SU-DHL-6 (cell line): Measurements from ENCODE around the gene SH3RF3.
A peak's percentile ranks its signal among the peaks of the same experiment; 100 is the strongest.

Source experiments
- H2AFZ ChIP-seq: fragments of 200-600 bp; sonication (generic); 2 replicates; pipeline ENCODE4 v1.6.1; 2014; ENCODE audit warnings: low read depth, mild to moderate bottlenecking, moderate library complexity, mixed read lengths, antibody characterized with exemption, low read length; ENCODE audit not compliant: severe bottlenecking
- H3F3A ChIP-seq: fragments of 200-600 bp; shearing (Covaris generic); 2 replicates; pipeline ENCODE4 v1.6.0; 2016; ENCODE audit warnings: antibody characterized with exemption, mild to moderate bottlenecking; ENCODE audit not compliant: insufficient read depth
- H3K27ac ChIP-seq: fragments of 200-600 bp; sonication (generic); 2 replicates; pipeline ENCODE4 v1.5.1; 2016; ENCODE audit warnings: low read depth, mild to moderate bottlenecking, low read length, moderate library complexity, mixed read lengths
- H3K27me3 ChIP-seq: fragments of 200-600 bp; sonication (generic), shearing (Covaris generic); 2 replicates; pipeline ENCODE4 v1.6.0; 2014; ENCODE audit warnings: mild to moderate bottlenecking, low read length
- H3K36me3 ChIP-seq: fragments of 200-600 bp; sonication (generic); 2 replicates; pipeline ENCODE4 v1.6.1; 2014; ENCODE audit warnings: mild to moderate bottlenecking, low read length, mixed read lengths
- H3K4me2 ChIP-seq: fragments of 300-600, 200-600 bp; shearing (Covaris generic), sonication (generic); 2 replicates; pipeline ENCODE4 v1.6.0; 2014; ENCODE audit warnings: low read length, low read depth, mild to moderate bottlenecking; ENCODE audit not compliant: poor library complexity, severe bottlenecking
- H3K4me3 ChIP-seq: fragments of 200-600 bp; sonication (generic); 2 replicates; pipeline ENCODE4 v1.5.1; 2014; ENCODE audit warnings: antibody characterized with exemption, low read length, mild to moderate bottlenecking, mixed read lengths; ENCODE audit not compliant: insufficient read depth, poor library complexity, severe bottlenecking
- H3K79me2 ChIP-seq: fragments of 200-600 bp; sonication (generic); 2 replicates; pipeline ENCODE4 v1.6.1; 2014; ENCODE audit warnings: mild to moderate bottlenecking, low read length, moderate library complexity; ENCODE audit not compliant: insufficient read depth
- H3K9ac ChIP-seq: fragments of 200-600 bp; sonication (generic); 2 replicates; pipeline ENCODE4 v1.7.0; 2014; ENCODE audit warnings: mild to moderate bottlenecking, low read length
- H3K9me2 ChIP-seq: fragments of 200-600 bp; sonication (generic); replicated peaks from 2 replicates; pipeline ENCODE4 v1.6.1; 2014; ENCODE audit warnings: low read length; ENCODE audit not compliant: insufficient read depth
- H3K9me3 ChIP-seq: fragments of 200-600 bp; sonication (generic); 2 replicates; pipeline ENCODE4 v1.6.1; 2014; ENCODE audit warnings: low read length, mixed read lengths; ENCODE audit not compliant: insufficient read depth
- H4K20me1 ChIP-seq: fragments of 200-600 bp; sonication (generic); 2 replicates; pipeline ENCODE4 v1.6.1; 2014; ENCODE audit warnings: low read depth, mild to moderate bottlenecking, antibody characterized with exemption, low read length, moderate library complexity, mixed read lengths
- EZH2phosphoT487 ChIP-seq: fragments of 200-600 bp; sonication (generic), shearing (Covaris generic); conservative IDR thresholded peaks from 2 replicates; pipeline ENCODE4 v1.6.1; 2018; ENCODE audit warnings: mild to moderate bottlenecking, antibody characterized with exemption, low read length, moderate library complexity, mixed read lengths
- TF ChIP-seq, protein P1 (sequence below): fragments of 200-600 bp; sonication (generic); IDR thresholded peaks from one replicate; pipeline ENCODE4 v1.5.1; 2017; ENCODE audit warnings: antibody characterized with exemption, mild to moderate bottlenecking, low read length, moderate library complexity; ENCODE audit not compliant: insufficient read depth, poor library complexity, severe bottlenecking

SH3RF3 gene

GRCh38 chr2:109510136-109511028 lies 381.4 kb downstream of the SH3RF3 start:
- TF ChIP-seq, protein P1, sequence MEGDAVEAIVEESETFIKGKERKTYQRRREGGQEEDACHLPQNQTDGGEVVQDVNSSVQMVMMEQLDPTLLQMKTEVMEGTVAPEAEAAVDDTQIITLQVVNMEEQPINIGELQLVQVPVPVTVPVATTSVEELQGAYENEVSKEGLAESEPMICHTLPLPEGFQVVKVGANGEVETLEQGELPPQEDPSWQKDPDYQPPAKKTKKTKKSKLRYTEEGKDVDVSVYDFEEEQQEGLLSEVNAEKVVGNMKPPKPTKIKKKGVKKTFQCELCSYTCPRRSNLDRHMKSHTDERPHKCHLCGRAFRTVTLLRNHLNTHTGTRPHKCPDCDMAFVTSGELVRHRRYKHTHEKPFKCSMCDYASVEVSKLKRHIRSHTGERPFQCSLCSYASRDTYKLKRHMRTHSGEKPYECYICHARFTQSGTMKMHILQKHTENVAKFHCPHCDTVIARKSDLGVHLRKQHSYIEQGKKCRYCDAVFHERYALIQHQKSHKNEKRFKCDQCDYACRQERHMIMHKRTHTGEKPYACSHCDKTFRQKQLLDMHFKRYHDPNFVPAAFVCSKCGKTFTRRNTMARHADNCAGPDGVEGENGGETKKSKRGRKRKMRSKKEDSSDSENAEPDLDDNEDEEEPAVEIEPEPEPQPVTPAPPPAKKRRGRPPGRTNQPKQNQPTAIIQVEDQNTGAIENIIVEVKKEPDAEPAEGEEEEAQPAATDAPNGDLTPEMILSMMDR = peak; percentile 67
- no peak for TF ChIP-seq EZH2phosphoT487
- Histone ChIP-seq H3K79me2 (no peaks in the 10 kb centered on the region), H3K4me3 (no peak overlapping the region), H3K27ac (no peak overlapping the region), H3K9me2 (no peaks in the 10 kb centered on the region), H3K4me2 (no peak overlapping the region), H3K27me3 (no peaks in the 10 kb centered on the region), H3K36me3 (no peaks in the 10 kb centered on the region), H3K9ac (no peak overlapping the region), H2AFZ (no peak overlapping the region), H3F3A (no peaks in the 10 kb centered on the region), H4K20me1 (no peaks in the 10 kb centered on the region), H3K9me3 (no peaks in the 10 kb centered on the region)

- Histone ChIP-seq H3K4me3 (no peak overlapping the region), H3K36me3 (no peaks in the 10 kb centered on the region), H3K4me2 (no peak overlapping the region), H3K9me3 (no peaks in the 10 kb centered on the region), H4K20me1 (no peaks in the 10 kb centered on the region), H3K27me3 (no peaks in the 10 kb centered on the region), H2AFZ (no peak overlapping the region), H3F3A (no peaks in the 10 kb centered on the region), H3K9me2 (no peaks in the 10 kb centered on the region), H3K9ac (no peak overlapping the region), H3K27ac (no peak overlapping the region), H3K79me2 (no peaks in the 10 kb centered on the region)
- TF ChIP-seq EZH2phosphoT487 = no peak
- TF ChIP-seq, protein P1 = no peak
These were observed 382.2 kb downstream of the SH3RF3 start for GRCh38 chr2:109511168-109511567.

GRCh38 chr2:109512076-109512475 lies 383.1 kb downstream of the SH3RF3 start:
- no peak overlapping the region for H3K4me3 ChIP-seq

More at GRCh38 chr2:109512076-109512475, 383.1 kb downstream of the SH3RF3 start:
- no peak overlapping the region for H2AFZ ChIP-seq
- no peaks in the 10 kb centered on the region for H3K79me2 ChIP-seq
- no peak overlapping the region for H3K9ac ChIP-seq
- H3K27me3 ChIP-seq = no peaks in the 10 kb centered on the region
- H3K9me2 ChIP-seq = no peaks in the 10 kb centered on the region
- no peaks in the 10 kb centered on the region for H4K20me1 ChIP-seq
- no peak for TF ChIP-seq EZH2phosphoT487
- TF ChIP-seq, protein P1 = no peak
- H3K9me3 ChIP-seq = no peaks in the 10 kb centered on the region
- no peak overlapping the region for H3K27ac ChIP-seq
- no peak overlapping the region for H3K4me2 ChIP-seq
- H3F3A ChIP-seq = no peaks in the 10 kb centered on the region
- no peaks in the 10 kb centered on the region for H3K36me3 ChIP-seq
